Astrocyte of the cerebellum (primary cell): ENCODE measurements around the gene RAVER1.

Source experiments
- DNase-seq: peaks from one replicate; pipeline ENCODE4 v3.0.0-alpha.2; 2011; ENCODE audit warnings: low read depth
- H3K4me3 ChIP-seq: 2 replicates; pipeline ENCODE4 v1.5.1; 2011; ENCODE audit warnings: mild to moderate bottlenecking, low read depth, low read length, moderate library complexity
- CTCF ChIP-seq: IDR thresholded peaks from 2 replicates; pipeline ENCODE4 v1.5.1; 2012; ENCODE audit warnings: low read length, low read depth, moderate library complexity, mild to moderate bottlenecking; ENCODE audit errors: missing control alignments
- in situ Hi-C: cut with HindIII; loops from 2 replicates; pipeline ENCODE4 v1.10.0; 2017; ENCODE audit warnings: low sequenced_read_pairs

Gene RAVER1

GRCh38 chr19:10293637-10294367 lies 39.5 kb downstream of the RAVER1 start:
- no peak for DNase-seq
- in situ Hi-C loops, result no loop called here
- no peak overlapping the region for H3K4me3 ChIP-seq
- no peak for TF ChIP-seq CTCF

GRCh38 chr19:10292789-10293636 lies 40.3 kb downstream of the RAVER1 start:
- TF ChIP-seq CTCF, result no peak
- H3K4me3 ChIP-seq, result no peak overlapping the region
- no peak for DNase-seq
- in situ Hi-C loops, result no loop called here

GRCh38 chr19:10292206-10292788 lies 41.0 kb downstream of the RAVER1 start:
- TF ChIP-seq CTCF, result no peak
- no peak for DNase-seq
- peak overlapping the region; percentile 29 for H3K4me3 ChIP-seq
- in situ Hi-C loops, result no loop called here

GRCh38 chr19:10291554-10292205 lies 41.6 kb downstream of the RAVER1 start:
- in situ Hi-C loops, result no loop called here
- no peak for DNase-seq
- no peak for TF ChIP-seq CTCF
- peak overlapping the region; percentile 29 for H3K4me3 ChIP-seq

- in situ Hi-C loops, result no loop called here
- TF ChIP-seq CTCF, result no peak
- DNase-seq, result no peak
These were observed 42.3 kb downstream of the RAVER1 start for GRCh38 chr19:10290876-10291553.

More at GRCh38 chr19:10290876-10291553, 42.3 kb downstream of the RAVER1 start:
- H3K4me3 ChIP-seq, result peak overlapping the region; percentile 29
